HG03378 (cell line): Measurements from ENCODE around the gene NEDD4L.

Experiments used
- ATAC-seq: cut with Tn5 transposase; IDR thresholded peaks from one replicate; pipeline ENCODE4 v1.9.1; 2021; ENCODE audit warnings: mild to moderate bottlenecking, moderate library complexity; ENCODE audit not compliant: unreplicated experiment

The NEDD4L gene

GRCh38 chr18:58387716-58388115 lies 343.7 kb downstream of the NEDD4L start:
- ATAC-seq: no peak

GRCh38 chr18:58388736-58389135 lies 344.7 kb downstream of the NEDD4L start:
- no peak for ATAC-seq

GRCh38 chr18:58389745-58390144 lies 345.7 kb downstream of the NEDD4L start:
- ATAC-seq: no peak

DNA sequence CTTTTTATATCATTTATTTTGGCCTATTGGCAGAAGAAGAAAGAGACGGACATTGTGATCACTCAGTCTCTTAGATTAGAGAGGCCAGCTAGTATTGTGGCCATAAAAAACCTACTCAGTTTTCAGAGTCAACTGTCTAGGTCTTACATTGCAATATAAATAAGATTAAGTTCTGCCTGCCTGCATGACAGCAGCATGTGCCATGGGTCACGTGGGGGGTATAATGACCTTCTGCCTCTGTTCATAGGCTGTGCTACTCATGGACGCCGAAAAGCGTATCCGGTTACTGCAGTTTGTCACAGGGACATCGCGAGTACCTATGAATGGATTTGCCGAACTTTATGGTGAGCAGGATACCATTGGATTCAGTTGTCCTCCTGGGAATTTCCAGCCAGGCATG lies 346.4 kb downstream of the NEDD4L start:
- ATAC-seq: no peak

DNA sequence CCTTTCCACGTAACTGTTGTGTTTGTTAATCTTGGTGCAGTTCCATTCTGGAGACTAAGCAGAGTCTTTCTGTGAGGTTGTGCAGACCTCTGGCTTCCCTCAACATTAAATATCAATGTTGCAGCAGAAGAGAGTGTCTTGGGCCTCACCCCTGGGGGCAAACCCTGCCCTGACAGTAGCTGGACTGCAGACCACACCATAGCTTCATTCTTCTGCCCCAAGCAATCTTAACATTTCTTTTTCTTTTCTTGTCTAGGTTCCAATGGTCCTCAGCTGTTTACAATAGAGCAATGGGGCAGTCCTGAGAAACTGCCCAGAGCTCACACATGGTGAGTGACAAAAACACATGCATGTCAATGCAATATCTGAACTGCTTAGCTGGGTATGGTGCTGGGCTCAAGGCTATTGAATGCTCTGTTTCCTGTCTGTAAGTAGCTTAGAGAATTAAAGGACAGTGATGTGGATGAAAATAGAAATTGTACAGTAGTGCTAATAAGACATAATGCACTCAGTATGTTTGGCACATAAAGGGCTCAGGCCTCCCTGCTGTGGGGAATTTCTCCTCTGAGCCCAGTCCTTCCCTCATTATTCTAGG lies 347.3 kb downstream of the NEDD4L start:
- ATAC-seq: no peak

DNA sequence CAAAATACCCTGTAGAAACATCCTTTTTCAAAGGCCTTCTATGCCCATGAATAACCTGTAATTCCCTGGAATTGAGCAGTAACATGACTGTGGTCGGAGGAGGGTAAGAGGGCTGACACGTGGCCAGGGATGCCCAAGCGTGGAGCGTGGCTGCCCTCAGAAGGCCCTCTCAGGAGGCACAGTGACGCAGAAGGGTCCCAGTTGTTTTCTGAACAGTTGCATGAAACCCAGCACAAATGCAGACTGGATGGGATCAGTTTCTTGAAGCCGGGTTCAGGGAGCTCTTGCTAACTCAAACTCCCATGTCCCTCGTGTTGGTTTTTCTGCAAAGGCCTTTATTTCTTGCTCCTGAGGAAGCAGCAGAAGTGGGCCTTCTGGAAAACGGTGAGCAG lies 347.9 kb downstream of the NEDD4L start:
- ATAC-seq: no peak

GRCh38 chr18:58392324-58393000 lies 348.4 kb downstream of the NEDD4L start:
- ATAC-seq: no peak

- ATAC-seq: no peak
These were observed 349.3 kb downstream of the NEDD4L start for GRCh38 chr18:58393295-58393694.

DNA sequence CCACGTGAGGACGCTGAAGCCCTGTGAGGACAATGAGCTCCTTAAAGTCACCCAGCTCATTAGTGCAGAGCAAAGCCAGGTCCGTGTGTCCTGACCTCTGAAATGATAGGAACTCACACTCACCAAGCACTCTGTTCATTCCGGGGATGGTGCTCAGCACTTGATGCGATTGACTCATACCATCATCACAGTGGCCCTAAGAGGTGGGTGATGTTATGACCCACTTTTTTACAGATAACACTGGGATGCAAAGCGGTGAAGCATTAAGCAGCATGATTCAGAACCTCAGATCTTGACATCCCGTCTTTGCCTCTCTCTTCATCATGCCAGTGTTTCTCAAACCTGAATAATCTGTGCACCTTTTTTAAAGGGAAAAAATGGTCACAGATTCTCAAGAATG lies 350.0 kb downstream of the NEDD4L start:
- ATAC-seq: no peak

GRCh38 chr18:58394602-58395425 lies 350.8 kb downstream of the NEDD4L start:
- ATAC-seq: no peak

DNA sequence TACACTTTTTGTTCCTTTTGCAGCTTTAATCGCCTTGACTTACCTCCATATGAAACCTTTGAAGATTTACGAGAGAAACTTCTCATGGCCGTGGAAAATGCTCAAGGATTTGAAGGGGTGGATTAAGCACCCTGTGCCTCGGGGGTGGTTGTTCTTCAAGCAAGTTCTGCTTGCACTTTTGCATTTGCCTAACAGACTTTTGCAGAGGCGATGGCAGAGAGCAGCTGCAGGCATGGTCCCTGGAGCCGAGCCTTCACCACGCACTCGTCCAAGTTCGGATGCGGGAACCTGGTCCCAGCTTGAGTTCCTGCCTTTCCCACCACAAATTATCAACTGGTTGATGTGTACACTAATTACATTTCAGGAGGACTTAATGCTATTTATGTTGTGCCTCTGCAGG lies 352.1 kb downstream of the NEDD4L start:
- ATAC-seq: no peak

DNA sequence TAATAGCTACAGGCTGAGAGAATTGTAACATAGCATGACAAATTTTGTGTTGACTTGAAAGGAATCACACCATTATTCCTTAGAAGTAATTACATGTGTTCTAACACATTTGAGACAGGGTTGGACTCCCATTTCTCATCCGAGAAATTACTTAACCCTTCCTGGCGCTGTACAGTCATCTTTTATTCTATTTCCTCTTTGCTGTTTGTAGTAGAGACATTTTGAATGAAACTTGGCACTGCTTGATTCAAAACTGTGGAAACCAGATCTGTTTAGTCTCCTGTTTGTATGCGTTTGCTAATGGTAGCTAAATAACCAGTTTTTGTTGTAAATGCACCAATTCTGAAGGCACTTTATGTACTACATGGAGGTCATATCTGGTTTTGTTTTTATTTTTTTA lies 352.9 kb downstream of the NEDD4L start:
- ATAC-seq: no peak

DNA sequence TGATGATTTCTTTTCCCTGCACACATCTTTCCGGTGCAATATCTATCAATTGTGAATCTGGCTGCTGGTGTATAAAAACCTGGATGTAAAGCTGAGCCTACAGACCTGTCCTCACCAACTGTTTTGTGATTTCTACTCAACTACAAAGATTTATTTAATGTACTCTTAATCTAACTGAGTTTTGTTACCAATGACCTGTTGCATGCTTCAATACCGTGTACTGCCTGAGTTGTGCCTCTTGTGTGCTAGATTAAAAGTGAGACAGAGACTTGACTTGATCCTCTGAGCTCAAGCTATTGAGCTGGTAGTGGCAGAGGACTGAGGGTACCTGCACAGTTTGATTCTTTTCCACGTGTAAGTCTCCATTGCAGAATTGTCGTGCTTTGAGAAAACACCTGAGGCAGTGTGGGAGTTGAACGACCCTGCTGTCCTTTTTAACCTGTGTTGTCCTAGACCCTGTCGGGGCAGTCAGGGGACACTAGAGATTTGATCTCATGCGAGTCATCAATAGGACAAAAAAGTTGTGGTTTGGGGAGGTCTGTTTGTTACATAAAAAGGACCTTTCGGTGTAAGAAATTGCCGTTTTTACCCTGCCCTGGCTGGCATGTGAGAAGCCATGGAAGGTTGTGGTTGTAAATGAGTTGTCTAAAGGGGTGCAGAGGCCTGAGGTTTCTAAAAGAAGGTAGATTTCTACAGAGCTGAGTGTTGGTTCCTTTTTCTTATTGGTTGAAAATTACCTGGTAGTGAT lies 353.5 kb downstream of the NEDD4L start:
- ATAC-seq: no peak

DNA sequence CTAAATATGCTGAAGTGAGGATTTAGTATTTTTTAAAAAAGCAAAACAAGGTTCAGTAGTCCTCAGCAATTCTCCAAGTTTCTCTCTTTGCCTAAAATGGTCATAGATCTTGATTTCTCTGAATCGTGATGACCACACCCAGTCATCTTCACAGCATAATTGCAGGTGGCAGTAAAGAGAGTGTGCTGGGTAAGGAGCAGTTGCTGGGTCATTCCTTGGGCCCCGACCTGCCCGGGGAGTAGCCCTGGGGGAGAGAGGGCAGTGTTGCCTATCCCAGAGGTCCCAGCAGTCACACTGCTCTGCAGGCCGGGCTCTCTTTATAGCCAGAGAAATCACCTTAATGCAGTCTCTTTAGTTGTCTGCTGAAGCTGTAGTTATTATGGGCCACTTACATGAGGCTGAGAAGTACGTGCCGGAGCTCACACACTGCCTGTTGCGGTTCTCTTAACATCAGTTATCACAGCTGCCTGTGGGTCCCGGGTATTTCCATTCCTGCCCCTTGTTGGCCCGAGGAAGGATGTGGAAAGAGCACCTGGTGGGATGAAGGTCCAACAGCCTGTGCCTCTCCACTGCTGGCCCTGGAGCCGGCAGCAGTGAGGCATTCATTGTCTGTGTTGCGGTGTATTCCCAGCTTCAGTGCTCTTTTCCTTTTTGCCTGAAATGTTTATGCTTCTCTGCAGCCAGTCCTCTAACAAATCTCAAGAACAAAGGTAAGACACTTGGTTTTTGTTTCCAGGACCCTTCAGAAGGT lies 354.8 kb downstream of the NEDD4L start:
- no peak for ATAC-seq

DNA sequence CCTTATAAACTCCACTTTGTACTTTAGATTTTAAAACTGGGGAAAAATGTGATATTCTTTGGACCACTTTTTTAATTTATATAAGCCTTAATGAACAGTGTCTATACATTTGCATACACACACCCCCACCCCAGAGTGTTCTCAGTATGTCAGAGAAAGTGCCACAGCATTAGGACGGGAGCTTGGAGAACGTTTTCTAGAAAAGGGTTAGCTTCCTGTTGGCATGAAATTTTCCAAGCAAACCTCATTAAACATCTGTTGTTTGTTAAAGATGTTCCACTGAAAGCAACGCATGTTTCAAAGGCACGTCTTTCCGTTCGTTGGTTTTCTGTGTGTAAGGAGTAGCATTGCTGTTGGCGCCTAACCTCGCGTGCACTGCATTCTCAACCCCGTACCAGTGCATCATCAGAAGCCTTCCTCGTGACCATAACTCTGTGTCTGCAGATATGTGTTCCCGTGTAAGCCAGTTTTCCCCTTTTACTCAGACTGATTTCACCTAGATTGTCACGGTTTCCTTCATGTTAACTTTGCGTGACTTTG lies 356.4 kb downstream of the NEDD4L start:
- no peak for ATAC-seq

DNA sequence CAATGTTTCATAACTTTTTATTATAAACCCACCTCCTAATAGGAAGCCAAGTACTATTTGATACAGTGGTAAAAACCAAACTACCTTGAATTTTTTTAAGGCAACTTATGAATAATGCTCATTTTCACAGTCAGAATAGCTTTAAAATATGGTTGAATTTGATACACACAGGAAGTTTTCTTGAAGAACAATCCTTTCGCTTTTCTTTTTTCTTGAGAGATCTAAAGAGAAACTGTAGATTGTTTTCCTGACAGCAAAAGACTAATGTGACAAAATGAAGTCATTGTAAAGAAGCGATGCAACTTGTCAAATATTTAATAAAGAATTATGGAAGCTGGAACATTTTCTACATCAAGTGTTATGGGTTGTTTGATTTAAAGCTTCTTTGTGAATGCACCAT lies 357.2 kb downstream of the NEDD4L start:
- ATAC-seq: no peak

GRCh38 chr18:58402247-58402646 lies 358.2 kb downstream of the NEDD4L start:
- ATAC-seq: no peak

GRCh38 chr18:58402951-58403702 lies 359.1 kb downstream of the NEDD4L start:
- no peak for ATAC-seq

GRCh38 chr18:58403799-58404455 lies 359.9 kb downstream of the NEDD4L start:
- no peak for ATAC-seq
